AG04450 (cell line): ENCODE results near the gene SFXN5. TPM values are rescaled to one million over a fixed set of nuclear protein-coding genes. Genes with fewer than 3 reads are reported as not detected.
A peak's percentile ranks its signal among the peaks of the same experiment; 100 is the strongest.

ENCODE experiments used
- CTCF ChIA-PET: fragments of 300-600, 350-600 bp; formaldehyde crosslinking; extraction: SDS; loops from one replicate; lab custom pipeline; 2022; ENCODE audit warnings: antibody characterized with exemption, inconsistent platforms; lab: Charles Lee
- POLR2A ChIA-PET: fragments of 350-600 bp; formaldehyde crosslinking; extraction: SDS; loops from one replicate; lab custom pipeline; 2021; ENCODE audit warnings: antibody characterized with exemption, inconsistent platforms; lab: Yijun Ruan, JAX
- DNase-seq: peaks from one replicate; pipeline ENCODE4 v3.0.0-alpha.2; 2011; ENCODE audit warnings: low read depth, low spot score
- H3K27ac ChIP-seq: one replicate; pipeline ENCODE4 v1.5.1; 2012; ENCODE audit warnings: low read depth, low read length, control low read depth
- H3K27me3 ChIP-seq: one replicate; pipeline ENCODE4 v1.6.0; 2012; ENCODE audit warnings: low read length; ENCODE audit not compliant: control insufficient read depth, insufficient read depth
- H3K4me3 ChIP-seq: 2 replicates; pipeline ENCODE4 v1.5.1; 2011; ENCODE audit warnings: mild to moderate bottlenecking, low read depth, low read length, control low read depth
- H3K9me3 ChIP-seq: 2 replicates; pipeline ENCODE4 v1.5.1; 2012; ENCODE audit warnings: low read length; ENCODE audit not compliant: control insufficient read depth, insufficient read depth
- polyA plus RNA-seq: library from polyadenylated mRNA; depleted of rRNA; stranded (reverse); fragments of >200 nt; gene quantifications from 2 replicates; pipeline ENCODE4 v1.2.3, GENCODE V29; 2011
- TF ChIP-seq, protein P1 (sequence below): IDR thresholded peaks from 2 replicates; pipeline ENCODE4 v1.5.1; 2011; ENCODE audit warnings: low read depth, low read length, control low read depth, inconsistent platforms

SFXN5 gene
- polyA plus RNA-seq, 1 experiment, result 11.8 TPM

- ChIA-PET CTCF (interaction anchor here (0.7 to 3.9 kb wide), 22 partner anchors 10 to 218 kb away, joined by 3 to 33 read pairs (median 4); no protein-coding TSS in a partner anchor), POLR2A (no interaction called here)
- Histone ChIP-seq H3K9me3 (no peaks in the 10 kb centered on the region), H3K27ac (no peak overlapping the region), H3K4me3 (no peak overlapping the region), H3K27me3 (no peaks in the 10 kb centered on the region)
- TF ChIP-seq, protein P1, sequence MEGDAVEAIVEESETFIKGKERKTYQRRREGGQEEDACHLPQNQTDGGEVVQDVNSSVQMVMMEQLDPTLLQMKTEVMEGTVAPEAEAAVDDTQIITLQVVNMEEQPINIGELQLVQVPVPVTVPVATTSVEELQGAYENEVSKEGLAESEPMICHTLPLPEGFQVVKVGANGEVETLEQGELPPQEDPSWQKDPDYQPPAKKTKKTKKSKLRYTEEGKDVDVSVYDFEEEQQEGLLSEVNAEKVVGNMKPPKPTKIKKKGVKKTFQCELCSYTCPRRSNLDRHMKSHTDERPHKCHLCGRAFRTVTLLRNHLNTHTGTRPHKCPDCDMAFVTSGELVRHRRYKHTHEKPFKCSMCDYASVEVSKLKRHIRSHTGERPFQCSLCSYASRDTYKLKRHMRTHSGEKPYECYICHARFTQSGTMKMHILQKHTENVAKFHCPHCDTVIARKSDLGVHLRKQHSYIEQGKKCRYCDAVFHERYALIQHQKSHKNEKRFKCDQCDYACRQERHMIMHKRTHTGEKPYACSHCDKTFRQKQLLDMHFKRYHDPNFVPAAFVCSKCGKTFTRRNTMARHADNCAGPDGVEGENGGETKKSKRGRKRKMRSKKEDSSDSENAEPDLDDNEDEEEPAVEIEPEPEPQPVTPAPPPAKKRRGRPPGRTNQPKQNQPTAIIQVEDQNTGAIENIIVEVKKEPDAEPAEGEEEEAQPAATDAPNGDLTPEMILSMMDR, result peak; percentile 79
- DNase-seq, result no peak
Observed at GRCh38 chr2:72993147-72993932, 78.2 kb downstream of the SFXN5 start.

GRCh38 chr2:72992734-72993102, 78.8 kb downstream of the SFXN5 start:
- CTCF ChIA-PET, result interaction anchor here (0.5 to 3.9 kb wide), 16 partner anchors 14 to 184 kb away, joined by 3 to 33 read pairs (median 4); partner anchors contain the start of gene RAB11FIP5
- Histone ChIP-seq H3K27me3 (no peaks in the 10 kb centered on the region), H3K27ac (no peak overlapping the region), H3K4me3 (no peak overlapping the region), H3K9me3 (no peaks in the 10 kb centered on the region)
- DNase-seq, result no peak
- POLR2A ChIA-PET, result no interaction called here
- TF ChIP-seq, protein P1, result no peak

GRCh38 chr2:72991980-72992733, 79.4 kb downstream of the SFXN5 start:
- no peak for DNase-seq
- ChIA-PET POLR2A (no interaction called here), CTCF (interaction anchor here (0.5 to 3.9 kb wide), 15 partner anchors 10 to 185 kb away, joined by 3 to 33 read pairs (median 4); partner anchors contain the start of gene RAB11FIP5)
- Histone ChIP-seq H3K27ac (no peak overlapping the region), H3K9me3 (no peaks in the 10 kb centered on the region), H3K4me3 (no peak overlapping the region), H3K27me3 (no peaks in the 10 kb centered on the region)
- TF ChIP-seq, protein P1, result no peak

GRCh38 chr2:72991439-72991725, 80.1 kb downstream of the SFXN5 start:
- ChIA-PET CTCF (interaction anchor here (0.7 to 3.9 kb wide), 11 partner anchors 10 to 186 kb away, joined by 3 to 33 read pairs (median 5); no protein-coding TSS in a partner anchor), POLR2A (no interaction called here)
- Histone ChIP-seq H3K9me3 (no peaks in the 10 kb centered on the region), H3K27me3 (no peaks in the 10 kb centered on the region), H3K27ac (no peak overlapping the region), H3K4me3 (no peak overlapping the region)
- DNase-seq, result no peak
- TF ChIP-seq, protein P1, result no peak
